K562 (cell line): ENCODE results near the gene SLC25A20.

Source experiments
- FOXK2 ChIP-seq, 2 experiments: fragments of 450-650 bp; IDR thresholded peaks in 1 of 2; conservative IDR thresholded peaks in 1 of 2; 2 replicates each; pipeline ENCODE4 v1.6.1; 2016; ENCODE audit warnings: low read depth in 2 of 2, mild to moderate bottlenecking in 1 of 2
- HNRNPLL ChIP-seq: fragments of 200-400 bp; formaldehyde crosslinking; IDR thresholded peaks from 2 replicates; pipeline ENCODE4 v1.6.1; 2017; ENCODE audit warnings: low read length, low read depth, mild to moderate bottlenecking; ENCODE audit not compliant: poor library complexity, severe bottlenecking
- POLR2A ChIP-seq: fragments of 450-650 bp; conservative IDR thresholded peaks from 2 replicates; pipeline ENCODE4 v1.6.1; 2016
- SIN3A ChIP-seq, 2 experiments: fragments of 150-350 bp in 1 of 2; IDR thresholded peaks; 2 replicates each; pipeline ENCODE4 v1.6.1; 2011 to 2016; ENCODE audit warnings: borderline replicate concordance in 2 of 2, low read depth in 2 of 2, low read length in 2 of 2, mild to moderate bottlenecking in 2 of 2, moderate library complexity in 2 of 2; ENCODE audit not compliant: control insufficient read depth in 1 of 2
- XRCC4 ChIP-seq: IDR thresholded peaks from one replicate; pipeline ENCODE4 v1.6.1; 2011; ENCODE audit not compliant: insufficient read depth, insufficient read length; ENCODE audit errors: extremely low read depth
- ZNF174 ChIP-seq: fragments of 250-450 bp; sonication (Bioruptor Pico); IDR thresholded peaks from 2 replicates; pipeline ENCODE4 v1.4.0; 2020; ENCODE audit warnings: mild to moderate bottlenecking
- ZNF282 ChIP-seq: sonication (generic); formaldehyde crosslinking; IDR thresholded peaks from 2 replicates; pipeline ENCODE4 v1.8.1; 2023; ENCODE audit warnings: missing genetic modification reagents
- TF ChIP-seq, protein P1 (sequence below): fragments of 150-350 bp; IDR thresholded peaks from 2 replicates; pipeline ENCODE4 v1.6.1; 2014; ENCODE audit warnings: low read depth, mild to moderate bottlenecking, low read length, borderline replicate concordance
- TF ChIP-seq, protein P2 (sequence below), 2 experiments: fragments of 450-650 bp; conservative IDR thresholded peaks; 2 replicates each; pipeline ENCODE4 v1.6.1; 2017; ENCODE audit warnings: mild to moderate bottlenecking in 2 of 2, moderate library complexity in 2 of 2
- TF ChIP-seq, protein P3 (sequence below): sonication (generic); formaldehyde crosslinking; IDR thresholded peaks from 2 replicates; pipeline ENCODE4 v1.9.0; 2022; ENCODE audit warnings: mild to moderate bottlenecking, missing genetic modification reagents
- TF ChIP-seq, protein P4 (sequence below), 3 experiments: IDR thresholded peaks in 2 of 3; conservative IDR thresholded peaks in 1 of 3; 2 replicates each; pipeline ENCODE4 v1.5.1; 2011 to 2012; ENCODE audit warnings: low read length in 3 of 3, mild to moderate bottlenecking in 3 of 3, control low read depth in 2 of 3, improper control_type of control experiment in 1 of 3, inconsistent platforms in 1 of 3, low read depth in 1 of 3, mixed read lengths in 1 of 3, moderate library complexity in 1 of 3; ENCODE audit not compliant: insufficient read depth in 2 of 3
- TF ChIP-seq, protein P5 (sequence below): sonication (generic); formaldehyde crosslinking; IDR thresholded peaks from 2 replicates; pipeline ENCODE4 v1.8.1; 2022; ENCODE audit warnings: missing genetic modification reagents

DNA sequence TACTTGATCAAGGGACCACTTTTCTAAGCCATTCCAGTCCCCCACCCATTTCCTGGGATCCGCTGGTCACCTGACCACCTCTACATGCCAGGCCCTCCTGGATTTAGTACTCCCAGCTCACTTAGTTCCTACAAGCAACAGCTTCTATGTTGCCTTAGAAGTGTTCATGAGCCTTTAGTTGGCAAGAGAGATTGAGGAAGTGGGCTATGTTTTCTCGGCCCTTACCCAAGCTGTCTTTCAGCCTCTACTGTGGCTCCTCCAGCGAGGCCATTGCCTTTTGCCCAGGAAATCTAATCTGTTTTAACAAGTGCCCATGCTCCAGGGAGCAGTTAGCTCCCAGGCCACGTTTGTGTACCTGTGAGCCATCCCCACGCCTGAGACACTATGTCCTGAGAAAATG, 46.5 kb downstream of the SLC25A20 start:
- TF ChIP-seq POLR2A: no peak
- no peak for TF ChIP-seq XRCC4
- TF ChIP-seq, protein P1, sequence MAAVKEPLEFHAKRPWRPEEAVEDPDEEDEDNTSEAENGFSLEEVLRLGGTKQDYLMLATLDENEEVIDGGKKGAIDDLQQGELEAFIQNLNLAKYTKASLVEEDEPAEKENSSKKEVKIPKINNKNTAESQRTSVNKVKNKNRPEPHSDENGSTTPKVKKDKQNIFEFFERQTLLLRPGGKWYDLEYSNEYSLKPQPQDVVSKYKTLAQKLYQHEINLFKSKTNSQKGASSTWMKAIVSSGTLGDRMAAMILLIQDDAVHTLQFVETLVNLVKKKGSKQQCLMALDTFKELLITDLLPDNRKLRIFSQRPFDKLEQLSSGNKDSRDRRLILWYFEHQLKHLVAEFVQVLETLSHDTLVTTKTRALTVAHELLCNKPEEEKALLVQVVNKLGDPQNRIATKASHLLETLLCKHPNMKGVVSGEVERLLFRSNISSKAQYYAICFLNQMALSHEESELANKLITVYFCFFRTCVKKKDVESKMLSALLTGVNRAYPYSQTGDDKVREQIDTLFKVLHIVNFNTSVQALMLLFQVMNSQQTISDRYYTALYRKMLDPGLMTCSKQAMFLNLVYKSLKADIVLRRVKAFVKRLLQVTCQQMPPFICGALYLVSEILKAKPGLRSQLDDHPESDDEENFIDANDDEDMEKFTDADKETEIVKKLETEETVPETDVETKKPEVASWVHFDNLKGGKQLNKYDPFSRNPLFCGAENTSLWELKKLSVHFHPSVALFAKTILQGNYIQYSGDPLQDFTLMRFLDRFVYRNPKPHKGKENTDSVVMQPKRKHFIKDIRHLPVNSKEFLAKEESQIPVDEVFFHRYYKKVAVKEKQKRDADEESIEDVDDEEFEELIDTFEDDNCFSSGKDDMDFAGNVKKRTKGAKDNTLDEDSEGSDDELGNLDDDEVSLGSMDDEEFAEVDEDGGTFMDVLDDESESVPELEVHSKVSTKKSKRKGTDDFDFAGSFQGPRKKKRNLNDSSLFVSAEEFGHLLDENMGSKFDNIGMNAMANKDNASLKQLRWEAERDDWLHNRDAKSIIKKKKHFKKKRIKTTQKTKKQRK: no peak
- TF ChIP-seq, protein P2, sequence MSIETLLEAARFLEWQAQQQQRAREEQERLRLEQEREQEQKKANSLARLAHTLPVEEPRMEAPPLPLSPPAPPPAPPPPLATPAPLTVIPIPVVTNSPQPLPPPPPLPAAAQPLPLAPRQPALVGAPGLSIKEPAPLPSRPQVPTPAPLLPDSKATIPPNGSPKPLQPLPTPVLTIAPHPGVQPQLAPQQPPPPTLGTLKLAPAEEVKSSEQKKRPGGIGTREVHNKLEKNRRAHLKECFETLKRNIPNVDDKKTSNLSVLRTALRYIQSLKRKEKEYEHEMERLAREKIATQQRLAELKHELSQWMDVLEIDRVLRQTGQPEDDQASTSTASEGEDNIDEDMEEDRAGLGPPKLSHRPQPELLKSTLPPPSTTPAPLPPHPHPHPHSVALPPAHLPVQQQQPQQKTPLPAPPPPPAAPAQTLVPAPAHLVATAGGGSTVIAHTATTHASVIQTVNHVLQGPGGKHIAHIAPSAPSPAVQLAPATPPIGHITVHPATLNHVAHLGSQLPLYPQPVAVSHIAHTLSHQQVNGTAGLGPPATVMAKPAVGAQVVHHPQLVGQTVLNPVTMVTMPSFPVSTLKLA (conservative IDR thresholded peaks at IDR 0.05): no peak
- TF ChIP-seq HNRNPLL: no peak
- no peak for TF ChIP-seq SIN3A (IDR thresholded peaks at IDR 0.05; ENCODE audit: borderline replicate concordance in 2 of 2, control insufficient read depth in 1 of 2, low read depth in 2 of 2, low read length in 2 of 2)
- TF ChIP-seq, protein P3, sequence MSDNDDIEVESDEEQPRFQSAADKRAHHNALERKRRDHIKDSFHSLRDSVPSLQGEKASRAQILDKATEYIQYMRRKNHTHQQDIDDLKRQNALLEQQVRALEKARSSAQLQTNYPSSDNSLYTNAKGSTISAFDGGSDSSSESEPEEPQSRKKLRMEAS (CRISPR knock-in tag): no peak
- no peak for TF ChIP-seq ZNF174 (CRISPR knock-in tag)
- TF ChIP-seq, protein P4, sequence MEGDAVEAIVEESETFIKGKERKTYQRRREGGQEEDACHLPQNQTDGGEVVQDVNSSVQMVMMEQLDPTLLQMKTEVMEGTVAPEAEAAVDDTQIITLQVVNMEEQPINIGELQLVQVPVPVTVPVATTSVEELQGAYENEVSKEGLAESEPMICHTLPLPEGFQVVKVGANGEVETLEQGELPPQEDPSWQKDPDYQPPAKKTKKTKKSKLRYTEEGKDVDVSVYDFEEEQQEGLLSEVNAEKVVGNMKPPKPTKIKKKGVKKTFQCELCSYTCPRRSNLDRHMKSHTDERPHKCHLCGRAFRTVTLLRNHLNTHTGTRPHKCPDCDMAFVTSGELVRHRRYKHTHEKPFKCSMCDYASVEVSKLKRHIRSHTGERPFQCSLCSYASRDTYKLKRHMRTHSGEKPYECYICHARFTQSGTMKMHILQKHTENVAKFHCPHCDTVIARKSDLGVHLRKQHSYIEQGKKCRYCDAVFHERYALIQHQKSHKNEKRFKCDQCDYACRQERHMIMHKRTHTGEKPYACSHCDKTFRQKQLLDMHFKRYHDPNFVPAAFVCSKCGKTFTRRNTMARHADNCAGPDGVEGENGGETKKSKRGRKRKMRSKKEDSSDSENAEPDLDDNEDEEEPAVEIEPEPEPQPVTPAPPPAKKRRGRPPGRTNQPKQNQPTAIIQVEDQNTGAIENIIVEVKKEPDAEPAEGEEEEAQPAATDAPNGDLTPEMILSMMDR (IDR thresholded peaks at IDR 0.05 in 2 of 3, conservative IDR thresholded peaks at IDR 0.05 in 1 of 3; ENCODE audit: insufficient read depth in 2 of 3, low read depth in 1 of 3, low read length in 3 of 3): no peak
- TF ChIP-seq, protein P5, sequence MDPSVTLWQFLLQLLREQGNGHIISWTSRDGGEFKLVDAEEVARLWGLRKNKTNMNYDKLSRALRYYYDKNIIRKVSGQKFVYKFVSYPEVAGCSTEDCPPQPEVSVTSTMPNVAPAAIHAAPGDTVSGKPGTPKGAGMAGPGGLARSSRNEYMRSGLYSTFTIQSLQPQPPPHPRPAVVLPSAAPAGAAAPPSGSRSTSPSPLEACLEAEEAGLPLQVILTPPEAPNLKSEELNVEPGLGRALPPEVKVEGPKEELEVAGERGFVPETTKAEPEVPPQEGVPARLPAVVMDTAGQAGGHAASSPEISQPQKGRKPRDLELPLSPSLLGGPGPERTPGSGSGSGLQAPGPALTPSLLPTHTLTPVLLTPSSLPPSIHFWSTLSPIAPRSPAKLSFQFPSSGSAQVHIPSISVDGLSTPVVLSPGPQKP: no peak
- no peak for TF ChIP-seq FOXK2 (conservative IDR thresholded peaks at IDR 0.05 in 1 of 2, IDR thresholded peaks at IDR 0.05 in 1 of 2; ENCODE audit: low read depth in 2 of 2)
- TF ChIP-seq ZNF282 (CRISPR knock-in tag): no peak
